Progenitor cell of endocrine pancreas (in vitro differentiated cells): ENCODE data around the gene RFC2. TPM values are rescaled to one million over a fixed set of nuclear protein-coding genes. Genes with fewer than 3 reads are reported as not detected.
"Not testable (repeated sequence)": the region's sequence is repeated elsewhere in the genome, so short reads cannot be mapped to it uniquely, and the experiment has no call there.

Experiments used
- DNase-seq: peaks from one replicate; pipeline ENCODE4 v3.0.0; 2021; ENCODE audit warnings: low spot score; ENCODE audit not compliant: unreplicated experiment
- H3K27ac Mint-ChIP-seq: 2 replicates; pipeline ENCODE4 v1.8.0; 2021; ENCODE audit warnings: mild to moderate bottlenecking, moderate library complexity, mixed read lengths
- H3K27me3 Mint-ChIP-seq: 2 replicates; pipeline ENCODE4 v1.8.0; 2021; ENCODE audit warnings: mixed read lengths
- H3K36me3 Mint-ChIP-seq: 2 replicates; pipeline ENCODE4 v1.8.0; 2022; ENCODE audit warnings: mixed read lengths; ENCODE audit not compliant: insufficient read depth
- H3K4me1 Mint-ChIP-seq: 2 replicates; pipeline ENCODE4 v1.8.0; 2021; ENCODE audit warnings: low read depth, mixed read lengths
- H3K4me3 Mint-ChIP-seq: 2 replicates; pipeline ENCODE4 v1.8.0; 2021; ENCODE audit warnings: low read depth, mild to moderate bottlenecking, moderate library complexity, mixed read lengths
- H3K9me3 Mint-ChIP-seq: 2 replicates; pipeline ENCODE4 v1.8.0; 2021; ENCODE audit warnings: low read depth, mixed read lengths
- total RNA-seq: library from RNA; stranded (reverse); gene quantifications from 2 replicates; pipeline ENCODE4 v1.2.1, GENCODE V29; 2021
- TF ChIP-seq, protein P1 (sequence below): fragments of 200-600 bp; sonication (generic); IDR thresholded peaks from one replicate; pipeline ENCODE4 v1.5.0; 2021; ENCODE audit warnings: antibody characterized with exemption, mild to moderate bottlenecking; ENCODE audit not compliant: unreplicated experiment

Gene RFC2
- total RNA-seq, 1 donor from 2014 or later, result 42.1 TPM

DNA sequence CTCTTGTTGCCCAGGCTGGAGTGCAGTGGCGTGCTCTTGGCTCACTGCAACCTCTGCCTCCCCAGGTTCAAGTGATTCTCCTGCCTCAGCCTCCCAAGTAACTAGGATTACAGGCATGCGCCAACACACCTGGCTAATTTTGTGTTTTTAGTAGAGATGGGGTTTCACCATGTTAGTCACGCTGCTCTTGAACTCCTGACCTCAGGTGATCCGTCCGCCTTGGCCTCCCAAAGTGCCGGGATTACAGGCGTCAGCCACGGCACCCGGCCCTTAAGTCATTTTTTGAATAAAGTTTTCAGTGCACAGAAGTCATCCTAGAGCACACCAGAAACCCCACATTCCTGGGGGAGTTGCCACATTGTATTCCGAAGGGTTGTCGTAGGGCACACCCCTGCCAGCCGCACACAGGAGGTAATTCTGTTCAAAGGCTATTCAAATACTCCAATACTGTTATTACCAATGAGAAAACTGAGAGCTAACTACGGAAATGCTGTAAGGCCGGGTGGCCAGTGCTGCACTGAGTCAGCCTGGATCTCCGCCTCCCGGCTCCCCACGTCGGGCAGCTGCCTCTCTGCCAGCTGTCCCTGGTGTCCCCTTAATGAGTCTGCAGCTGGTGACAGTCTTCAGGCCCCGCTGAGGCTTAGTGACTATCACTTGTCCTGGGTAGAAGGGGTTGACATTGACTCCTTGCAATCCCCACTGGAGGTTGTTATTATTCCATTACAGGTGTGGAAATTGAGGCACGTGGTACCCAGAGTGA lies 8.6 kb upstream of the RFC2 start:
- no peak for DNase-seq
- H3K9me3 Mint-ChIP-seq, result no peaks in the 10 kb centered on the region
- no peaks in the 10 kb centered on the region for H3K36me3 Mint-ChIP-seq
- no peak overlapping the region for H3K27ac Mint-ChIP-seq
- peaks cover 2% of the 10 kb centered on the region for H3K4me1 Mint-ChIP-seq
- TF ChIP-seq, protein P1, sequence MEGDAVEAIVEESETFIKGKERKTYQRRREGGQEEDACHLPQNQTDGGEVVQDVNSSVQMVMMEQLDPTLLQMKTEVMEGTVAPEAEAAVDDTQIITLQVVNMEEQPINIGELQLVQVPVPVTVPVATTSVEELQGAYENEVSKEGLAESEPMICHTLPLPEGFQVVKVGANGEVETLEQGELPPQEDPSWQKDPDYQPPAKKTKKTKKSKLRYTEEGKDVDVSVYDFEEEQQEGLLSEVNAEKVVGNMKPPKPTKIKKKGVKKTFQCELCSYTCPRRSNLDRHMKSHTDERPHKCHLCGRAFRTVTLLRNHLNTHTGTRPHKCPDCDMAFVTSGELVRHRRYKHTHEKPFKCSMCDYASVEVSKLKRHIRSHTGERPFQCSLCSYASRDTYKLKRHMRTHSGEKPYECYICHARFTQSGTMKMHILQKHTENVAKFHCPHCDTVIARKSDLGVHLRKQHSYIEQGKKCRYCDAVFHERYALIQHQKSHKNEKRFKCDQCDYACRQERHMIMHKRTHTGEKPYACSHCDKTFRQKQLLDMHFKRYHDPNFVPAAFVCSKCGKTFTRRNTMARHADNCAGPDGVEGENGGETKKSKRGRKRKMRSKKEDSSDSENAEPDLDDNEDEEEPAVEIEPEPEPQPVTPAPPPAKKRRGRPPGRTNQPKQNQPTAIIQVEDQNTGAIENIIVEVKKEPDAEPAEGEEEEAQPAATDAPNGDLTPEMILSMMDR, result no peak
- peaks cover 2% of the 10 kb centered on the region for H3K27me3 Mint-ChIP-seq
- no peak overlapping the region for H3K4me3 Mint-ChIP-seq

DNA sequence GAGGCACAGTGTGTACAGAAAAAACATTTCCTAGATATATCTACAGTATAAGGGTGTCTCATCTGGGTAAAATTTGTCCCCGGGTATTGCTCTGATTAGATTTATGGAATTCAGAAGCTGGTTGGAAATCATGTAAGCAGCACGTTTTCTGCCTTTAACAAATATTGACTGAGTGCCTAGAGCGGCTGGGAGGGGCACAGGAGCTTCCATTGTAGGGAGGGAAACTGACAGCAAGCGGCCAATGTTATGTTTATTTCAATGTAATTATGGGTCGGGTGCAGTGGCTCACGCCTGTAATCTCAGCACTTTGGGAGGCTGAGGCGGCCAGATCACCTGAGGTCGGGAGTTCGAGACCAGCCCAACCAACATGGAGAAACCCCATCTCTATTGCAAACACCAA lies 4.4 kb upstream of the RFC2 start:
- Mint-ChIP-seq H3K4me1 (peaks cover 8% of the 10 kb centered on the region), H3K9me3 (no peaks in the 10 kb centered on the region), H3K4me3 (no peak overlapping the region), H3K27me3 (peaks cover 2% of the 10 kb centered on the region), H3K36me3 (peaks cover 1% of the 10 kb centered on the region), H3K27ac (peak overlapping the region; percentile 59)
- TF ChIP-seq, protein P1, result no peak
- DNase-seq, result no peak

DNA sequence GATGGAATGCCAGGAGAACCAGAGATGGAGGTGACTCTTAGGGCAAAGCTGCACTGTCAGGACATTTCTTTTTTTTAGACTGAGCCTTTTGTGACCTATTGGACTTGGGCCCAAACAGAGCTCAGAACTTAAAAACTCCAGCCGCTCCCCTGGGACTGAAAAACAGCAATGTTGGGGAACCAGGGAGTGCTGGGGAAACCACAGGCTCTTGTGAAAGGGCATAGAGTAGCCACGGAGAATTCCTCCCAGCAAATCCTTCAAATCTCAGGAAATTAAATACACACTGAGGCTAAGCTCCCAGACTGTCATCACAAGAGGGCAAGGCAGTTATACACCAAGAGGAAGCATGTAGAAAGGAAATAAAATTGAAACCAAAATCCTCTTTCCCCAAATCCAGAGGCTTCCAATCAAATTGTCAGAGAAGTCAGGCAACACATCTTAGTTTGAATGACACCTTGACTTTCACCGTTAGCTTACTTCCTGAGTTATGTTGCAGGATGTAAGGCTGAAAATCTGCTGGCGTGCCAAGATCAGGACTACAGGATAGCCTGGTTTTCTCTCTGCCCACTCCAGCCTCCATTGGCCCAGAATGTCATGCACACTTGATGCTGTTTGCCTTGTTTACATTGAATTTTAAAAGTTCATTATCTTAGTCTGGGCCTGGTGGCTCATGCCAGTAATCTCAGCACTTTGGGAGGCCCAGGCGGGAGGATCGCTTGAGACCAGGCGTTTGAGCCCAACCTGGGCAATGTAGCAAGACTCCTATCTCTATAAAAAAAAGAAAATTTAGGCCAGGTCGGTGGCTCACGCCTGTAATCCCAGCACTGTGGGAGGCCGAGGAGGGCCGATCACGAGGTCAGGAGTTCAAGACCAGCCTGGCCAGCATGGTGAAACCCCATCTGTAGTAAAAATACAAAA lies 2.6 kb upstream of the RFC2 start:
- H3K27me3 Mint-ChIP-seq, result no peaks in the 10 kb centered on the region
- TF ChIP-seq, protein P1, result no peak
- peaks cover 12% of the 10 kb centered on the region for H3K4me1 Mint-ChIP-seq
- no peak overlapping the region for H3K27ac Mint-ChIP-seq
- H3K4me3 Mint-ChIP-seq, result peak overlapping the region; percentile 96
- H3K36me3 Mint-ChIP-seq, result peaks cover 4% of the 10 kb centered on the region
- H3K9me3 Mint-ChIP-seq, result no peaks in the 10 kb centered on the region
- DNase-seq, result no peak

DNA sequence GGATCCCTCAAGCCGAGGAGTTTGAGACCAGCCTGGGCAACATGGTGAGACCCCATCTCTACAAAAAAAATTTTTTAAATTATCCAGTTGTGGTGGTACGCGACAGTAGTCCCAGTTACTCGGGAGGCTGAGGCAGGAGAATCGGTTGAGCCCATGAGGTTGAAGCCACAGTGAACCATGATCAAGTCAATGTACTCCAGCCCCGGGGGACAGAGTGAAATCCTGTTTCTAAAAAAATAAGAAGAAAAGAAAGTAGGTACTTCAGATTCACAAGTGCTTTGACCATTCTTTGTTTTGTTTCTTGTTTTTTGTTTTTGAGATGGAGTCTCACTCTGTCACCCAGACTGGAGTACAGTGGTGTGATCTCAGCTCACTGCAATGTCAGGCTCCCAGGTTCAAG lies 1.3 kb upstream of the RFC2 start:
- H3K27ac Mint-ChIP-seq, H3K36me3 Mint-ChIP-seq, DNase-seq, H3K9me3 Mint-ChIP-seq, H3K27me3 Mint-ChIP-seq: not testable (repeated sequence)
- Mint-ChIP-seq H3K4me3 (peak overlapping the region; percentile 96), H3K4me1 (peaks cover 13% of the 10 kb centered on the region)

DNA sequence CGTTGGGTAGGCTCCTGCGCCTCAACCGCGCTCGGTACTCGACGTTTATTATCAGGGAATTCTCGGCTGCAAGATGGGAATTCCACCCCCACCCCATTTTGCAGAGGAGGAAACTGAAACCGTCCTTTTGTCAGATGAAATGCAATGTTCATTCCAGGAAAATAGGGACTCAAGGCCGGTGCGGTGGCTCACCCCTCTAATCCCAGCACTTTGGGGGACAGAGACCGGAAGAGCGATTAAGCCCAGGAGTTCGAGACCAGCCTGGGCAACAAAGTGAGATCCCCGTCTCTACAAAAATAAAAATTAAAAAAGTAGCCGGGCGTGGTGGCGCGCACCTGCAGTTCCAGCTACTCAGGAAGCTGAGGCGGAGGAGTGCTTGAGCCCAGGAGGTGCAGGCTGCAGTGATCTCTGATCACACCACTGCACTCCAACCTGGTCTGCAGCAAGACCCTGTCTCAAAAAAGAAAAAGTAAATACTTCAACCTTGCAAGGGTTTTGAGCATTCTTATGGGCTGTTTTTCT lies 720 bp upstream of the RFC2 start:
- H3K4me3 Mint-ChIP-seq, result peak overlapping the region; percentile 96
- TF ChIP-seq, protein P1, result no peak
- DNase-seq, result no peak
- H3K36me3 Mint-ChIP-seq, result peaks cover 13% of the 10 kb centered on the region
- peaks cover 15% of the 10 kb centered on the region for H3K4me1 Mint-ChIP-seq
- H3K9me3 Mint-ChIP-seq, result no peaks in the 10 kb centered on the region
- no peaks in the 10 kb centered on the region for H3K27me3 Mint-ChIP-seq
- peak overlapping the region; percentile 99 for H3K27ac Mint-ChIP-seq
